Esophagus muscularis mucosa (tissue), 3 donors: ENCODE results near the gene SLC25A13.

Experiments used
- CTCF ChIP-seq, 3 experiments: fragments of 200-600 bp in 2 of 3; fragments of 450-650 bp in 1 of 3; sonication (generic) in 2 of 3; IDR thresholded peaks; one replicate each; pipeline ENCODE4 v1.5.1; 2017 to 2019; ENCODE audit warnings: antibody characterized with exemption in 3 of 3, mild to moderate bottlenecking in 2 of 3, moderate library complexity in 1 of 3
- POLR2AphosphoS5 ChIP-seq, 2 donors: sonication (generic); formaldehyde crosslinking; IDR thresholded peaks; one replicate each; pipeline ENCODE4 v1.6.1; 2017; ENCODE audit warnings: antibody characterized with exemption in 2 of 2

- no peak for TF ChIP-seq POLR2AphosphoS5 (IDR thresholded peaks at IDR 0.05)
- TF ChIP-seq CTCF (IDR thresholded peaks at IDR 0.05): no peak
These were observed 6.8 kb downstream of the SLC25A13 start for GRCh38 chr7:96315125-96315512.
